Gastrocnemius medialis (tissue), 4 donors: ENCODE data around the gene MAOA. TPM values are rescaled to one million over a fixed set of nuclear protein-coding genes. Genes with fewer than 3 reads are reported as not detected.
"Not testable (repeated sequence)": the region's sequence is repeated elsewhere in the genome, so short reads cannot be mapped to it uniquely, and the experiment has no call there.

ENCODE experiments used
- ATAC-seq, 2 donors: fragments of 150-250 bp; one replicate each; pipeline ENCODE4 v1.9.1; 2016
- DNase-seq, 2 donors: peaks; one replicate each; pipeline ENCODE4 v3.0.0-alpha.2; 2019
- H3K27ac ChIP-seq, 4 donors: fragments of 200-600 bp; sonication (generic); 1 replicate in 1 of 4; 2 replicates in 3 of 4; pipeline ENCODE4 v1.5.1; 2016 to 2018; ENCODE audit warnings: mild to moderate bottlenecking in 2 of 4, moderate library complexity in 1 of 4
- H3K27me3 ChIP-seq, 3 donors: fragments of 200-600 bp; sonication (generic) in 2 of 3; 1 replicate in 1 of 3; 2 replicates in 2 of 3; pipeline versions ENCODE4 v1.5.1 to v1.6.0; 2016 to 2019; ENCODE audit warnings: mild to moderate bottlenecking in 1 of 3, moderate library complexity in 1 of 3
- H3K36me3 ChIP-seq, 2 donors: fragments of 200-600 bp; sonication (generic) in 1 of 2; one replicate each; pipeline ENCODE4 v1.5.1; 2017 to 2018
- H3K4me1 ChIP-seq, 2 donors: fragments of 200-600 bp; sonication (generic) in 1 of 2; one replicate each; pipeline ENCODE4 v1.5.1; 2016 to 2017; ENCODE audit warnings: mild to moderate bottlenecking in 2 of 2
- H3K4me3 ChIP-seq, 4 donors: fragments of 200-600 bp; sonication (generic) in 3 of 4; 1 replicate in 1 of 4; 2 replicates in 3 of 4; pipeline ENCODE4 v1.5.1; 2016 to 2019; ENCODE audit warnings: mild to moderate bottlenecking in 2 of 4
- H3K9me3 ChIP-seq, 3 donors: fragments of 200-600 bp; sonication (generic) in 2 of 3; 1 replicate in 1 of 3; 2 replicates in 2 of 3; pipeline ENCODE4 v1.5.1; 2016 to 2019
- POLR2A ChIP-seq, 2 donors: fragments of 450-650 bp; IDR thresholded peaks; one replicate each; pipeline ENCODE4 v1.6.1; 2017; ENCODE audit warnings: antibody characterized with exemption in 2 of 2, mild to moderate bottlenecking in 2 of 2, moderate library complexity in 2 of 2
- in situ Hi-C, 4 donors: fragments of 200-750 bp; cut with MboI; loops; one replicate each; pipeline versions ENCODE4 v1.15.0 to v1.8.0; 2017; ENCODE audit warnings: low sequenced_read_pairs in 4 of 4
- intact Hi-C: fragments of 100-400 bp; cut with DNase I; formaldehyde crosslinking; loops from one replicate; pipeline ENCODE4 v1.15.1; 2023; ENCODE audit warnings: low total_unique reads
- total RNA-seq, 4 donors: library from RNA; depleted of rRNA; stranded (reverse); fragments of >200 nt; gene quantifications; one replicate each; pipeline versions ENCODE4 v1.1.0 to v1.2.3, GENCODE V29; 2016
- TF ChIP-seq, protein P1 (sequence below), 5 experiments: fragments of 450-650 bp in 3 of 5; fragments of 200-600 bp in 2 of 5; sonication (generic) in 2 of 5; IDR thresholded peaks in 4 of 5; conservative IDR thresholded peaks in 1 of 5; 1 replicate in 4 of 5; 2 replicates in 1 of 5; pipeline ENCODE4 v1.5.1; 2016 to 2019; ENCODE audit warnings: antibody characterized with exemption in 5 of 5, mild to moderate bottlenecking in 3 of 5, moderate library complexity in 3 of 5

MAOA gene
- 100 to 1,000 TPM in 2 of 4 donors, 10 to 100 TPM in 2; 25.2 to 244 (median 109) TPM for total RNA-seq

DNA sequence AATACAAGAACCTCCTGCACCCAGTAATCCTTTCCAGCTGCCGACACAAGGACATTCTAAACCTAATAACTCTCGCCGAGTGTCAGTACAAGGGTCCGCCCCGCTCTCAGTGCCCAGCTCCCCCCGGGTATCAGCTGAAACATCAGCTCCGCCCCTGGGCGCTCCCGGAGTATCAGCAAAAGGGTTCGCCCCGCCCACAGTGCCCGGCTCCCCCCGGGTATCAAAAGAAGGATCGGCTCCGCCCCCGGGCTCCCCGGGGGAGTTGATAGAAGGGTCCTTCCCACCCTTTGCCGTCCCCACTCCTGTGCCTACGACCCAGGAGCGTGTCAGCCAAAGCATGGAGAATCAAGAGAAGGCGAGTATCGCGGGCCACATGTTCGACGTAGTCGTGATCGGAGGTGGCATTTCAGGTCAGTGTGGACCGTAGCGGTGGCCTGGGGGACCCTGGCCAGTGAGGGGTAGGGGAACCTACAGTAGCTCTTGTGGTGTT is at the start of gene MAOA:
Gene MAOA (plus strand): TSS at position 295 of the 490 bp plus-strand sequence. CDS start 43 bp downstream, at position 338.
- Histone ChIP-seq H3K9me3 (no peaks in the 10 kb centered on the region), H3K4me3 (peak within 1 kb of the TSS; percentile 67 to 77 (median 72)), H3K4me1 (no peaks in the 10 kb centered on the region), H3K36me3 (no peaks in the 10 kb centered on the region), H3K27me3 (no peaks in the 10 kb centered on the region), H3K27ac (peak within 1 kb of the TSS; percentile 76 to 96 (median 88))
- in situ Hi-C loops (no loop called here), intact Hi-C loops (loop anchor here (5.0 kb wide), 2 partner anchors 69 to 86 kb away; no protein-coding TSS in a partner anchor)
- peak; percentile 64 to 90 for DNase-seq
- TF ChIP-seq, protein P1, sequence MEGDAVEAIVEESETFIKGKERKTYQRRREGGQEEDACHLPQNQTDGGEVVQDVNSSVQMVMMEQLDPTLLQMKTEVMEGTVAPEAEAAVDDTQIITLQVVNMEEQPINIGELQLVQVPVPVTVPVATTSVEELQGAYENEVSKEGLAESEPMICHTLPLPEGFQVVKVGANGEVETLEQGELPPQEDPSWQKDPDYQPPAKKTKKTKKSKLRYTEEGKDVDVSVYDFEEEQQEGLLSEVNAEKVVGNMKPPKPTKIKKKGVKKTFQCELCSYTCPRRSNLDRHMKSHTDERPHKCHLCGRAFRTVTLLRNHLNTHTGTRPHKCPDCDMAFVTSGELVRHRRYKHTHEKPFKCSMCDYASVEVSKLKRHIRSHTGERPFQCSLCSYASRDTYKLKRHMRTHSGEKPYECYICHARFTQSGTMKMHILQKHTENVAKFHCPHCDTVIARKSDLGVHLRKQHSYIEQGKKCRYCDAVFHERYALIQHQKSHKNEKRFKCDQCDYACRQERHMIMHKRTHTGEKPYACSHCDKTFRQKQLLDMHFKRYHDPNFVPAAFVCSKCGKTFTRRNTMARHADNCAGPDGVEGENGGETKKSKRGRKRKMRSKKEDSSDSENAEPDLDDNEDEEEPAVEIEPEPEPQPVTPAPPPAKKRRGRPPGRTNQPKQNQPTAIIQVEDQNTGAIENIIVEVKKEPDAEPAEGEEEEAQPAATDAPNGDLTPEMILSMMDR (IDR thresholded peaks at IDR 0.05 in 4 of 5, conservative IDR thresholded peaks at IDR 0.05 in 1 of 5) = no peak
- TF ChIP-seq POLR2A (IDR thresholded peaks at IDR 0.05) = peak; percentile 41 to 86
- peak; percentile 46 to 56 for ATAC-seq

DNA sequence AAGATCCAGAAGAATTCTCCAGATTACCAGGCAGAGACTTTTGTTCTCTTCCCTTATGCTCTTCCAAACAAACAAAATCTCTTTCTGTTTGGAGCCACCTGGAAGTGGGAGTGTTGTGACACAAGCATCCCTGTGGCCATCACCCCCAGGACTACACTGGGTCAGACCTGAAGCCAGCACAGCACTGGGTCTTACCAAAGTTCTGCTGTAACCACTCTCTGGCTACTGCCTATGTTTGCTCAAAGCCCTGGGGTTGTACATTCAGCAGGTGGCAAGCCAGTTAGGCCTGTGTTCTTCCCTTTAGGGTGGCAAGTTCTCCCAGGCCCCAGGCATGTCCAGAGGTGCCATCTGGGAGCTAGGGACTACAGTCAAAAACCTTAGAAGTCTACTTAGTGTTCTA is 43.7 kb upstream of the MAOA start:
- intact Hi-C loops = no loop called here
- in situ Hi-C loops = no loop called here
- ATAC-seq (no peak), DNase-seq (no peak)
- H3K36me3 ChIP-seq = no peaks in the 10 kb centered on the region
- no peaks in the 10 kb centered on the region for H3K27me3 ChIP-seq
- no peak for TF ChIP-seq POLR2A (IDR thresholded peaks at IDR 0.05)
- TF ChIP-seq, protein P1 (IDR thresholded peaks at IDR 0.05 in 4 of 5, conservative IDR thresholded peaks at IDR 0.05 in 1 of 5) = no peak
- no peak overlapping the region for H3K4me3 ChIP-seq
- no peaks in the 10 kb centered on the region for H3K4me1 ChIP-seq
- H3K9me3 ChIP-seq = no peaks in the 10 kb centered on the region
- no peak overlapping the region for H3K27ac ChIP-seq

DNA sequence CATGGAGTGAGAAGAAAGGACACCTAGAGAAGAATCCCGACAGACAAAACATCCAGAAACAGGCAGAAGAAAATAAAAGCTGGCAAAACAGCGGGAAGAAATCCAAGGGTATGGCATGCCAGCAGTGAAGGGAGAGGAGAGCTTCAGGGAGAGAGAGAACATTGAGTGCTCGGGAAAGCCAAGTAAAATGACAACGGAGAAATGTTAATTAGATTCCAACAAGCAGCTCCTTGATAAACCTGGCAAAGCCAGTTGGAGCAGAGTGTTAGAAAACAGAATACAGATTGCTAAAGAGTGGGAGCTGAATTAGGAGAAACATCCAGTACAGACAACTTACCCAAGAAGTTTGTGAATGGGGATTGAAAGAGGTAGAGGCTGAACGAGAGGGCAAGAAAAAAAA is 40.4 kb upstream of the MAOA start:
- H3K4me1 ChIP-seq = no peaks in the 10 kb centered on the region
- no peak for DNase-seq
- H3K9me3 ChIP-seq = no peaks in the 10 kb centered on the region
- TF ChIP-seq, protein P1 (IDR thresholded peaks at IDR 0.05 in 4 of 5, conservative IDR thresholded peaks at IDR 0.05 in 1 of 5) = no peak
- no peak overlapping the region for H3K27ac ChIP-seq
- intact Hi-C loops (loop anchor here (5.0 kb wide), 1 partner anchor 1808 kb away; no protein-coding TSS in a partner anchor), in situ Hi-C loops (no loop called here)
- H3K36me3 ChIP-seq = no peaks in the 10 kb centered on the region
- ATAC-seq = no peak
- no peaks in the 10 kb centered on the region for H3K27me3 ChIP-seq
- H3K4me3 ChIP-seq = no peak overlapping the region

DNA sequence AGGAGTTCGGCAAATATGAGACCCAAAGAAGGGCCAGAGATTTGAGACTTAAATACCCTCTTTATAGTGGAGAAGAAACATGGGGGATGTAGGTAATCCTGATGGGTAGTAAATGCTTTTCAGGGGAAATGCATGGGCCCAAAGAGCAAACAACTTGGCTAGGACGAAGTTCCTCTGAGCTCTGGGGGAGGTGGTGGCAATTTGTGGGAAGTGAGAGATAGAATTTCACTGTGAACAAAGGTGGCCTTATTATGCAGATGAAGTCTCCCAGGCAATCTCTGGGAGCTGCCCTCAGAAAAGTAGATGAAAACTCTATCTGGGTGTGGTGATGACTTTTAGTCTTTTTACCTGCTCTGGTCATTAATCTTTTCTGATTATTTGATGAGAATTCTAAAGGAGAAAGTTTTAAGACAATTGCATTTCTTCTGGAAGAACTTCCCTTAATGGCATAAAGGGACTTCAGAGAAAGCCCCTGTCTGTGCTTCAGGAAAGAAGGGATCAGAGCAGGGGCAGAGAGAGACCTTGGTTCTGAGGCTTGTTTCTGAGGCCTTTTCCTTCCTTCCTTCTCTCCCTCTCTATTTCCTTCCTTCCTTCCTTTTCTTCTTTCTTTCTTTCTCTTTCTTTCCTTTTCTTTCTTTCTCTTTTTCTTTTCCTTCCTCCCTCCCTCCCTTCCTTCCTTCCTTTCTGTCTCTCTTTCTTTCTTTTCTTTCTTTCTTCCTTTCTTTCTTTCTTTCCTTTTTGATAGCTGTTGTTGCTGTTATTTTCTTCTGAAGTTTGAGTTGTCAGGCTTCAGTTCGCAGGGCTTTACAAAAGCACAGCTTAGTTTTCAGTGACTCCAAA is 37.5 kb upstream of the MAOA start:
- in situ Hi-C loops (no loop called here), intact Hi-C loops (loop anchor here (5.0 kb wide), 1 partner anchor 1811 kb away; no protein-coding TSS in a partner anchor)
- H3K36me3 ChIP-seq = no peaks in the 10 kb centered on the region
- no peak for ATAC-seq
- H3K4me3 ChIP-seq = no peak overlapping the region
- no peak for DNase-seq
- TF ChIP-seq POLR2A (IDR thresholded peaks at IDR 0.05) = no peak
- TF ChIP-seq, protein P1 (IDR thresholded peaks at IDR 0.05 in 4 of 5, conservative IDR thresholded peaks at IDR 0.05 in 1 of 5) = no peak
- H3K4me1 ChIP-seq = no peaks in the 10 kb centered on the region
- no peak overlapping the region for H3K27ac ChIP-seq
- H3K27me3 ChIP-seq = no peaks in the 10 kb centered on the region
- no peaks in the 10 kb centered on the region for H3K9me3 ChIP-seq

DNA sequence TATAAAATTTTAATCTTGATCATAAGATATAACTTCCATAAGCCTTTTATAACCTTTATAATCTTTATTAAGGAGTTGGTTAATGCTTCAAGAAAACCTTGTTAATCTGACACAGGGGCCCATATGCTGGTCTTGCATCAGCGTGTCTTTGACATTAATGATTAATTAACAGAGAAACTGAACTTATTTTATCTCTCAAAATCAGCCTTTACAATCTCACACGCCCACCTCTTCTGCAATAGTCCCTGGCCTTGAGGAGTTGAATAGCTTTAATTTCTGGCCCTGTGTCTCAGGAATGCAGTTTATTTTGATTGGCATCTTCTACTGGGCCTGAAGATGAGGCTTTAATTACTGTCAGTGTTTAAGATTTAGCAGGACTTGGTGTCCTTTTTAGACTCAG is 36.2 kb upstream of the MAOA start:
- H3K27ac ChIP-seq, H3K9me3 ChIP-seq, ATAC-seq, H3K27me3 ChIP-seq, H3K4me1 ChIP-seq, H3K4me3 ChIP-seq, in situ Hi-C loops, H3K36me3 ChIP-seq, DNase-seq: not testable (repeated sequence)
- intact Hi-C loops = loop anchor here (5.0 kb wide), 1 partner anchor 1813 kb away; no protein-coding TSS in a partner anchor
